RKO (cell line): ENCODE measurements around the gene CAMSAP1.

Experiments used
- DNase-seq: peaks from one replicate; pipeline ENCODE4 v3.0.0-alpha.2; 2016; ENCODE audit warnings: low spot score

The CAMSAP1 gene

DNA sequence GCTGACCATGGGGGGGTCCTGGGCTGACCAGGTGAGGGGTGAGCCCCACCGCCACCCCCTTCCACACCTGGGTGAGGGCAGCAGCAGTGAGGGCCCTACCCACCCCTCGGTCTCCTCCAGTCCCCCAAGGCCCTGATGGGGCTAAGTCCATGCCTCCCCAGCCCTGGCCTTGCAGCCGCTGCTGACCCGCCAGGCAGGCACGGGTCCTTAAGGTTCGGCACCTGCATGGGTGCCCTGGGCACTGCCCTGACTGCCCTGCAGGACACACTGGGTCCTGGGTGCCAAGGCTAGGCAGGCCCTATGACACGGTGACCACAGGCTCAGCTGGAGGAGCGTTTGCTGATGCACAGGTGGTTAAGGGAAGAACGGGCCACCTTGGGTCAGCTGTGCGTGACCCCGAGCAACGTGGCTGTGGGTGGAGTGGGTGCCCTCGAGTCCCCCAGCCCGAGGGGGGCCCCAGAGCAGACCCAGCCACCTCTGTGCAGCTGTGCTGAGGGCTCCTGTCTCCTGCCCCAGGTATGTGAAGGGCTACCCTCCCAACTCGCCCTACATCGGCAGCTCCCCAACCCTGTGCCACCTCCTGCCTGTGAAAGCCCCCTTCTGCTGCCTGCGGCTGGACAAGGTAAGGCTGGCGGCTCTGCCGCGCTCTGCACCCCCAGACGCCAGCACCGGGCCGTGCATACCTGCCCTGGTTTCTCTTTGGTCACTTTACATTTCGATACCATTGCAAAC, 132.4 kb downstream of the CAMSAP1 start:
- no peak for DNase-seq

DNA sequence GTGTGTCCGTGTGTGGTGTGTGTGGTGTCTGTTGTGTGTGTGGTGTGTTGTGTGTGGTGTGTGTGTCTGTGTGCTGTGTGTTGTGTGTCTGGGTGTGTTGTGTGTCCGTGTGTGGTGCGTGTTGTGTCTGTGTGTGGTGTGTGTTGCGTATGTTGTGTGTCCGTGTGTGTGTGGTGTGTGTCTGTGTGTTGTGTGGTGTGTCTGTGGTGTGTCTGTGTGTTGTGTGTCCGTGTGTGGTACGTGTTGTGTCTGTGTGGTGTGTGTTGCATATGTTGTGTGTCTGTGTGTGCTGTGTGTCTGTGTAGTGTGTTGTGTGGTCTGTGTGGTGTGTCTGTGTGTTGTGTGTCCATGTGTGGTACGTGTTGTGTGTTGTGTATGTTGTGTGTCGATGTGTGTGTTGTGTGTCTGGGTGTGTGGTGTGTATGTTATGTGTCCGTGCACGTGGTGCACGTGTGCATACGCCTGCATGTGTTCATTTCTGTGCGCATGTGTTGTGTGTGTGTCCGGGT, 133.1 kb downstream of the CAMSAP1 start:
- DNase-seq, result no peak

DNA sequence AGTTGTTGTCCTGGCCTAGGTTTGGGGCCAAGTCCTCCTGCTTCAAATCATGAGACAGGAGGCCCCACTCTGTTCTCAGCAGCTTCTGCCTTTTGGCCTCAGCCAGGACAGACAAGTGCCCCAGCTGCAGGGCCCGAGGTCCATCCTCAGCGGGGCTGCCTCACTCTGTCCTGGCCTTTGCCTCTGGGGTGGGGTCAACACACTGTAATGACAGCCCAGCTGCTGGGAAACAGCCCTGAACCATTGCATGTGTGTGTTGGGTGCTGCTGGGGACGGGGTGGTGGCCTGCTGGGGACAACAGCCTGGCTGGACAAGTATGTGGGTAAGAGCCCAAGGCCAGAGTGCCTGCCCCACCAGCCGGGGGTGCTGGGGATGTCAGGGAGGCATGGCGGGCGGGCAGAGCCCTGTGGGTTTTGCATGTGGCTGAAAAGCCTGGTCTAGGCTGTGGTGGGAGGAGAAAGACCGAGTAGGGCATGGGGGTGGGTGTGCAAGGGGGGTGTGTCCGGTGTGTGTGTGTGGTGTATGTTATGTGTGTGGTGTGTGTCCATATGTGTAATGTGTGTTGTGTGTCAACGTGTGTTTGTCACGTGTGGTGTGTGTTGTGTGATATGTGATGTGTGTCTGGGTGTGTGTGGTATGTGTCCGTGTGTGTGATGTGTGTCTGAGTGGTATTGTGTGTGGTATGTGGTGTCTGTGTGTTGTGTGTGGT, 133.7 kb downstream of the CAMSAP1 start:
- DNase-seq, result no peak

DNA sequence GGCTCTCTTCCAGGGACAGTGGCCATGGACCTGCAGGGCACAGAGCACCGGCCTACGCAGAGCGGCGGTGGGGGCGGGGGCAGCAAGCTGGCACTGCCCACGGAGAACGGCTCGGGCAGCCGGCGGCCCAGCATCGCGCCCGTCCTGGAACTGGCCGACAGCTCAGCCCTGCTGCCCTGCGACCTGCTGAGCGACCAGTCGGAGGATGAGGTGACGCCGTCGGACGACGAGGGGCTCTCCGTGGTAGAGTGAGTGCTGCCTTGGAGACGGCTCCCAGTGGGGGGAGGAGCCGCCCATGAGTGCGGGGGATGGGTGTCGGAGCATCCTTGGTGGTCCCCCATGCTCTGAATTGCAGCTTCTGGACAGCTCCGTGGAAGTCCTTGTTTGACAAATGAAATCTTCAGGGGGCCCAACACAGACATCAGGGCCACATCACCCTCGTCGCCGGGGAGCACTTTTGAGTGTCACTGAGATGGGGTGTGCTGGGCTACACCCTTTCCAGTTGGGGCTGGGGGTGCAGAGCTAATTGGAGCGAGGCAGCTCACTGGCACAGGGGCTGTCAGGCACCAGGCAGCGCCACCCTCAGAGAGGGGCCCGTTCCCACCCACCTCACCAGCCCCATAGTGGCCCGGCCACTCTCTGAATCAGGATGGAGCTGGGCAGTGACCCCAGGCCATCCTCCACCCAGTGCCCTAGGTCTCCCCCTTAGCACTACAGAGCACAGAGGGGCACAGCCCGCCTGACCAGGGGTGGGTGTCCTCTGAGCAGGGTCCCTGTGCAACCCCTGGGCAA, 134.4 kb downstream of the CAMSAP1 start:
- no peak for DNase-seq

DNA sequence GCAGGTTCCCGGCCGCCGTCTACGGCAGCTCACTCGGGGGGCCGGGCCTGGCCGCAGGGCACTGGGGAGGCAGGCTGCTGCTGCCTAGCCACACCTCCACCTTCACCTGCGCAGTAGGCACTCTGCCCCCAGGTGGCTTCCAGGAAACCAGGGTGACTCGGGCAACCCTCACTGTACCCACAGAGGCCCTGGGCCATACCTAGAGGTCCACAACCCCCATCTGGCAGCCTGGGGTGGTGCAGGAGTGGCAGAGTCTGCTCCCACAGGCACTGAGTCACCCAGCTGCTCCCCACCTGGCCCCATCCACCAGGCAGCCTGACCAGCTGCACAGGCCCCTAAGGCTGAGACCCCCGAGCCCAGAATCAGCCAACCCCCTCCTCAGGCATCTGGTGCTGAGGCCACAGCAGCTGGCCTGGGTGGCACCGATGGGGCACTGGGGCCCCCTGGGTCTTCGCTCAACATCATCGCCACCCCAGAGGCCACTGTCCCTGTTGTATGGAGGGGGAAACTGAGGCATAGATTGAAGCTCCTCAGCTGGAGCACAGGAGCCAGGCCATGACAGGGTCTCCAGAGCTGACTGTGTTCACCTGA, 135.2 kb downstream of the CAMSAP1 start:
- no peak for DNase-seq

DNA sequence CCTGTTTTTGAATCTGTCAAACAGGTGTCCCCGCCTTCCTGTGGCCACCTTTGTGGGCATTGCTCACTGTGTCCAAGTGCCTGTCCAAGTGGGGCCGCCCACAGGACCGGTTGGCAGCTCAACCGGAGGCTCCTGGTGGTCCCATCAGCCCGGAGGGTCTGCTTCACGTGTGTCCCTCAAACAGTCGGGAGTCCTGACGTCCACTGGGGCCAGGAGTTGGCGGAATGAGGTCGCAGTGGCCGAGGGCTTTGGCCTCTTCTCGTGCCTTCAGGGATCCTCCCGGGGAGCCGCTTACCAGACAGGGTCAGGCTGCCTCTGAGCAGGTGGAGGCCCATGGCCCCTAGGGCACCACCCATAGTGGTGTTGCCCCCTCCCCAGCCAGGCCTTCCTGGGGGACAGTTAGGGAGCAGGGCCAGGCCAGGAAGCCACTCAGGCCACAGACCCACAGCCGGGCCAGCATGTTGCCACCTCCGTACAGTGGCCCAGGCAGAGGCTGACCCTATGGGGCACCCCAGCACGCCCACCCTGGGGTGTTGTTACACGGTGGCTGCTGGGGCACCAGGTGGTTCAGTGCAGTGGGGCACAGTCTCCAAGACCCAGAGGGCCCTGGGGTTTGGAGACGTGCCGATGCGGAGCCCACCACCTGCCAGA, 135.8 kb downstream of the CAMSAP1 start:
- DNase-seq, result no peak

DNA sequence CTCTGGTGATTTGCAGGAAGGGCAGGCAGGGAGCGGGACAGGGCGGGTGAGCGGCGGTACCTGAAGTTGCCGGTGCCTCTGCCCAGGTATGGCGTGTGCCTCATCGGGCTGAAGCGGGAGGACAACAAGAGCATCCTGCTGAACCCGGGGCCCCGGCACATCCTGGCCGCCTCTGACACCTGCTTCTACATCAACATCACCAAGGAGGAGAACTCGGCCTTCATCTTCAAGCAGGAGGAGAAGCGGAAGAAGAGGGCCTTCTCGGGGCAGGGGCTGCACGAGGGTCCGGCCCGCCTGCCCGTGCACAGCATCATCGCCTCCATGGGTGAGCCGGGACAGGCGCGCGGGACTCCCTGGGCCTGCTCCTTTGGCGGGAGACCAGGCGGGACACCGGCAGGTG, 136.6 kb downstream of the CAMSAP1 start:
- DNase-seq, result no peak

DNA sequence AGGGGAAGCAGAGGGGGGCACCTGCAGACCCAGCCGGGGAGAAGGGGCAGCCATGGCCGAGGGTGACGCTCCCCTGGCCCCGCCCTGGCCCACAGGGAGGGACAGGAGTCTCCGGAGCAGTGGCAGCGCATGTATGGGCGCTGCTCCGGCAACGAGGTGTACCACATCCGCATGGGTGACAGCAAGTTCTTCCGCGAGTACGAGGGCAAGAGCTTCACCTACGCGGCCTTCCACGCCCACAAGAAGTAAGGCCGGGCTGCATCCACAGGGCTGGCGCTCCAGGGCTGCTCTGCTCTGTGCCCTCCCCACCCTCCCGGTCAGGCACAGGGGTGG, 137.2 kb downstream of the CAMSAP1 start:
- no peak for DNase-seq

DNA sequence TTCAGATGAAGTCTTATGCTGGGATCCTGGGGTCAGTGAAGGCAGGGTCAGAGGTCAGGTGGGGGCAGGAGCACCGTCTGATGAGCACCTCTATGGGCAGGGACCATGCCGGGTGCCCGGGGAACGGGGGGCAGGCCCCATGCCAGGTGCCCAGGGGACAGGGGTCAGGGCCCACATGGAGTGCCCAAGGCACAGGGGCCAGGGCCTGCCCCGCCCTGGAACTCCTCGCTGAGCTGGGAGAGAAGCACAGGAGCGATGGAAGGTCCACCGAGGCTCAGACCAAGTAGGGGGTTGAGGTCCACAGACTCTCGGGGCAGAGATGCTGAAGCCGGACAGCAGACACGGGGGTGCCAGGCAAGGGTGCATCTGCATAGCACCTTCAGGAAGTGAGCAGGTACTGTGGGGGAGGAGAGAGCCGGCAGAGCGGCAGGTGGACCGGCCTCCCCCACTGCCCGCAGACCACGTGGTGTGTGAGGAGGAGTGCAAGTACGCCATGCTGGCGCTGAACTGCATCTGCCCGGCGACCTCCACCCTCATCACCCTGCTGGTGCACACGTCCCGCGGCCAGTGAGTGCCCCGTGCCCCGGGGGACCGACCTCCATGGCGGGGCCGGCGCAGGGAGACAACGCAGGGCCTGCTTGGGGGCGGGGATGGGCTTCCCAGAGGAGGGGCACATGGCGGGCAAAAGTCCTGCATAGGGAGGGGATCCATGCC, 137.7 kb downstream of the CAMSAP1 start:
- no peak for DNase-seq

DNA sequence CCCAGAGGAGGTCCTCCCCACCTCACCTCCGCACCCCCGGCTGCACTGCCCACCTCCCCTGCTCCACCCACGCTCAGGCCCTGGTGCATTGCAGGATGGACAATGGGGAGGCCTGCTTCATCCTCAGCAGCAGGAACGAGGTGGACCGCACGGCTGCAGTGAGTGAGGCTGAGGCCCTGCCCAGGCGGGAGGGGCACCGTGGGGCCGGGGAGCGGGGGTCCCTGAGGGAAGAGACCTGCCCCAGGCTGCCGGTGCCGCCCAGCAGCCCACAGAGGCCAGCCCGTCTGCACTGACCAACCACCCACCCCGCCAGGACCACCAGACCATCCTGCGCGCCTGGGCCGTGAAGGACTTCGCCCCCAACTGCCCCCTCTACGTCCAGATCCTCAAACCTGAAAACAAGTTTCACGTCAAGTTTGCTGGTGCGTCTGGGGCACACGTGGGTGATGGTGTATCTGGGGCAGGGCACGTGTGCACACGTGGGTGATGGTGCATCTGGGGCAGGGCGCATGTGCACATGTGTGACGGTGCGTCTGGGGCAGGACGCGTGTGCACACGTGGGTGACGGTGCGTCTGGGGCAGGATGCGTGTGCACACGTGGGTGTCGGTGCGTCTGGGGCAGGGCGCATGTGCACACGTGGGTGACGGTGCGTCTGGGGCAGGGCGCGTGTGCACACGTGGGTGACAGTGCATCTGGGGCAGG, 138.7 kb downstream of the CAMSAP1 start:
- DNase-seq, result no peak

DNA sequence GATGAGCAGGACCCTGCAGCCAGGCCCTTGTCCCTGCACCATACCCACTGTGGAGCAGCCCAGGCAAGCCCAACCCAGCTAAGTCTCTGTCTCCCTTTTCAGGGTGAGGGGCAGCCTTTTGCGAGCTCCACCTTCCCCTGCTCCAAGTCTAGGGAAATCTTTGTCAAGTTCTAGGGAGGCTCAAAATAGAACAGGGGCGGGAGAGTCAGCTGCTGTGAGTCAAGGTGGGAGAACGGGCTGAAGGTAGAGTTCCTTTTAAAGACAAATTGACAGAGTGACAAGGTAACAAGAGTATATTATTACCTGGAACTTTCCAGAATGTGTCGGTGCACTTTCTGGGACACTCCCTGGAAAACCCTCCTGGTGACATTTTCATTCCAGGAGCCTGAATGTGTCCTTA, 140.6 kb downstream of the CAMSAP1 start:
- no peak for DNase-seq

DNA sequence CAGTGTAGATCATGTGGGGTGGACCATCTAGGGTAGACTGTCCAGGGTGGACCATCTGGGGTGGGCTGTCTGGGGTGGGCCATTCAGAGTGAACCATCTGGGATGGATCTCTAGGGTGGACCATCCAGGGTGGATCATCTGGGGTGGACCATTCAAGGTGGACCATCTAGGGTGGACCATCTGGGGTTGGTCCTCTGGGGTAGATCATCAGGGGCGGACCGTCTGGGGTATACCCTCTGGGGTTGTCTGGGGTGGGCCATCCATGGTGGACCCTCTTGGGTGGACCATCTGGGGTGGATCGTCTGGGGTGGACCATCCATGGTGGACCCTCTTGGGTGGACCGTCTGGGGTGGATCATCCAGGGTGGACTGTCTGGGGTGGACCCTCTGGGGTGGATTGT, 141.1 kb downstream of the CAMSAP1 start:
- DNase-seq, result no peak

DNA sequence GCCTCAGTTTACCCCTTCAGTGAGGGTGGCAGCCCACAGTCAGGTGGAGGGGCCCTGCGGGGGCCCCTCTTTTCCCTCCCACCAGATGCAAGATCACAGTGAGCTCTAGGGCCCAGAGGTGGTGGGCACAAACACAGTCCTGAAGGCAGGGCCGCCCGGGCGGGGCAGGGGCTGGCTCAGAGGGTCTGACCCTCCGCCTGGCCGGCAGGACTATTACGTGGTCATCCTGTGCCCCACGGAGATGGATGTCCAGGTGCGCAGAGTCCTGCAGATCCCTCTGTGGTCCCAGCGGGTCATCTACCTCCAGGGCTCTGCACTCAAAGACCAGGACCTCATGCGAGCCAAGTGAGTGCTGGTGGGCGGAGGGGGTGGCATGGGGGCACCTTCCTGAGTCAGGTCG, 141.9 kb downstream of the CAMSAP1 start:
- no peak for DNase-seq

DNA sequence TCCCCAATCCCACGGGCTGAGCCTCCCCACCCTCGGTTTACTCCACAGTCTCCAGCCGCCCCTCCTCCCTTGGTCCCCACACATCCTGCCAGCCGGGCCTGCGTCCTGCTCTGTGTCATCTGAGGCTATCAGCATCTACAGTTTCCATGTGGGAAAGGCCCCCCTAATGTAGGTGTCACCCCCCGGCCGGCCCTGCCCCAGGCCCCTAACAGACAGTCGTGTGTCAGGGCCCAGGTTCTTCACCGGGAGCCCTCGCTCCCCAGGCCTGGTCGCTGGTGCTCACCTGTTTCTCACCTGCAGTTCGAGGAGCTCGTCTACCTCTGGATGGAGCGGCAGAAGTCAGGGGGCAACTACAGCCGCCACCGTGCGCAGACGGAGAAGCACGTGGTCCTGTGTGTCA, 142.6 kb downstream of the CAMSAP1 start:
- DNase-seq, result no peak

DNA sequence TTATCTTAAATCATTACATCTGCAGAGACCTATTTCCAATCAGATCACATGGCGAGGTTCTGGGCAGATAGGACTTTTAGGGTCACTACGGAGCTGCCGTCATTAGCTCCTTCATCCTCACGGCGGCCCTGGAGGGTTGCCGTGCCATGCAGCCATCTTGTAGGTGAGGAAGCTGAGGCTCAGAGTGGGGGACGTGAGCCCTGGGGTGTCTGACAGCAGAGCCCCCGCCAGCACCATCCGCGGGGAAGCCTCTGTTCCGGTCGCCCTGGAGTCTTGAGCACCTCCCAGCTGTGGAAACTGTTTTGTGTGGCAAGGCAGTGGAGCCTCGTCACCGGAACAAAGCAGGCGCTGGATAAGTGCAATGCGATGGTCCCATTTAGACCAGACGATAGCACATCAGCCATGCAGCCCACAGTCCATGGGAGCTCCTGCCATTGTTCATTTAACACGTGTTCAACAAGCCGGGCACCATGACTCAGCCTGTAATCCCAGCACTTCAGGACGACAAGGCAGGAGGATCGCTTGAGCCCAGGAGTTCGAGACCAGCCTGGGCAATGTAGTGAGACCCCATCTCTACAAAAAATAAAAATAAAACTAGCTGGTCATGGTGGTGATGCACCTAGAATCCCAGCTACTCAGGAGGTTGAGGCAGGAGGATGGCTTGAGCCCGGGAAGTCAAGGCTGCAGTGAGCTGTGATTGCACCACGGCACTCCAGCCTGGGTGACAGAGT, 143.5 kb downstream of the CAMSAP1 start:
- no peak for DNase-seq

DNA sequence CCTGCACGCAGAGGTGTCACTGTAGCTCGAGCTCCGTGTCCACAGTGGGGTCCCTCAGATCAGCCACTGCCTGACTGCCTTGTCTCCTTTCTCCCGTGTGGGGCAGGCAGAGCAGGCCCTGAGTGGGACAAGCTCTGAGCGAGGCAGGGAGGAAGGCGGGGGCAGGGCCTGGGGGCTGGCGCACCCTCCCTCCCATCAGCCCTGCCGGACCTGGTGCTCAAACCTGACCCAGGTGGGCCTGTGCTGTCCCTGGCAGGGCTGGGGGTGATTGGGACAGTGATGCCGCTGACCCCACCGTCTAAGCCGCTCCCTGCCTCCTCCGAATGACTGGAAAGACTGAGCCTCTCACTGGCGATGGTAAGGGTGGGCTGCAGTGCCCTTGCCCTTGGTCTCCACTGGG, 144.4 kb downstream of the CAMSAP1 start:
- DNase-seq, result no peak

DNA sequence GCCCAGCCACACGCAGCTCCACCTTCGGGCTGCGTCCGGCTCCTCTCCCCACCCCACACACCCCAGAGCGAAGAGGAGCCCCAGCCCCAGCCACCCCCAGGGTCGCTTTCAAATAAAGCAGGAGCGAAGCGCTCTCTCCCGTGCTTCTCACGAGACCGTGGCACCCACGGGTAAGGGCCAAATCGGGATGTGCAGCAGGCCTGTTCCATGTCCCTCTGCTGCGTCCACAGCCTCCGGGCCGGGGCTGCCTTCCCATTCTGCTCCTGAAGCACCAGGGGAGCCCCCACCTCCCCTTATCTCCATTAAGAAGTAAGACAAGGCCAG, 145.5 kb downstream of the CAMSAP1 start:
- DNase-seq, result no peak

DNA sequence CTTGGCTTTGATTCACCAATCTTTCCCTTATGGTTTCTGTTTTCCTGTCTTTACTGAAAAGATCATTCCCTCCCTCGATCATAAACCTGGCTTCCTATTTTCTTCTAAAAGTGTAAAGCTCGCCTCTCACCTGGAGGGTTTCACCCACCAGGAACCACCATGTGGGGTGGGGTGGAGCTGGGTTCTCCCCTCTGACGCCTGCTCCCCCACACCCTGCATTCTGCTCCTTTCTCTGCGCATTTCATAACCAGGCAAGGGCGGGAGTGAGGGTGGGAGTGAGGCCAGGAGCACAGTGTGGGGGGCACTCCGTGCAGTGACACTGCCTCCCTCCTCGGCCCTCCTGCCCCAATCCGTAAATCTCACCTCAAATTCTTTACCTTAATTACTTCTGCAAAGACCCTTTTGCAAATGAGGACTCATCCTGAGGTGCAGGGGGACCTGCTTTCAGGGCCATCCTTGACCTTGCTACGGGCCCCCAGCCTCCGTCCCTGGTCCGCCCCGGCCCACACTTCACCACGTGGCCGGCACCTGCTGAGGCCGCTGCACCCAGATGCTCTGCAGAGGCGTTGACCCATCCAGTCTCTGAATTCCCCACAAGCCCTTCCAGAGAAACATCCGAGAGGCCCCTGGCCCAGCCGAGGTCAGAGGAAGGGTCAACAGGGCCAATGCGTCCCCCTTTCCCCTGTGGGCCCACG, 146.0 kb downstream of the CAMSAP1 start:
- no peak for DNase-seq

DNA sequence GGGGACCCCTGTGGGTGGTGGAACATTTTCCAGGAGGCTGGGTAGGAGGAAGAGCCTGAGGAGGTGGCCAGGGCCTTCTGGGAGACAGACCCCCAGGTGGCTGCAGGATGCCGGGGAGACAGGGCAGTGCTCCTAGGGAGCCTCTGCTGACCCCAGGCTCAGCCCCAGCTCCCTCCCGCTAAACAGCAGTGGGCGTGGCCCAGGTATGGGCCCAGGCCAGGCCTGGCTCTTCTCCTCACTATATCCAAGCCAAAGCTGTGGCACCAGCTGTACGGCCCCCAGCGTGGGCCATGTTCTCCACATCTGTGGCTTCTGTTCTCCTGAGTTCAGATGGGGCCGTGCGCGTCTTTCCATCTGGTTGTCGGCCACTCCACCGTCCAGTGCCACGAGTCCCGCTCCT, 146.9 kb downstream of the CAMSAP1 start:
- no peak for DNase-seq
